MCF 10A (cell line): ENCODE results near the gene PITPNB. TPM values are rescaled to one million over a fixed set of nuclear protein-coding genes. Genes with fewer than 3 reads are reported as not detected.

Source experiments
- BruUV-seq: library from RNA; stranded (reverse); fragments of 400-500 nt; replicated peaks from 2 replicates; lab custom pipeline; 2021; lab: Mats Ljungman, UMichigan
- CTCF ChIA-PET: fragments of 300-600 bp; sonication (Branson Sonifier 250); formaldehyde crosslinking; extraction: SDS; loops from one replicate; lab custom pipeline; 2021; ENCODE audit warnings: antibody characterized with exemption, inconsistent platforms; lab: Yijun Ruan, JAX
- POLR2A ChIA-PET: fragments of 300-600, 350-650 bp; sonication (Branson Sonifier 250); formaldehyde crosslinking; extraction: SDS; loops from one replicate; lab custom pipeline; 2020; ENCODE audit warnings: antibody characterized with exemption, inconsistent platforms; lab: Yijun Ruan, JAX
- DNase-seq: peaks from one replicate; pipeline ENCODE4 v3.0.0-alpha.2; 2018; ENCODE audit not compliant: unreplicated experiment
- H3K27ac Mint-ChIP-seq: one replicate; pipeline ENCODE4 v1.8.0; 2022; ENCODE audit warnings: mild to moderate bottlenecking, low read depth, mixed read lengths; ENCODE audit not compliant: unreplicated experiment
- H3K27me3 Mint-ChIP-seq: one replicate; pipeline ENCODE4 v1.8.0; 2022; ENCODE audit warnings: mixed read lengths; ENCODE audit not compliant: insufficient read depth, unreplicated experiment
- H3K36me3 Mint-ChIP-seq: one replicate; pipeline ENCODE4 v1.8.0; 2022; ENCODE audit warnings: mild to moderate bottlenecking, moderate library complexity, mixed read lengths; ENCODE audit not compliant: insufficient read depth, unreplicated experiment
- H3K4me1 Mint-ChIP-seq: one replicate; pipeline ENCODE4 v1.8.0; 2022; ENCODE audit warnings: mixed read lengths; ENCODE audit not compliant: insufficient read depth, unreplicated experiment
- H3K4me3 Mint-ChIP-seq: one replicate; pipeline ENCODE4 v1.8.0; 2022; ENCODE audit warnings: mild to moderate bottlenecking, moderate library complexity, mixed read lengths; ENCODE audit not compliant: unreplicated experiment
- H3K9me3 Mint-ChIP-seq: one replicate; pipeline ENCODE4 v1.8.0; 2022; ENCODE audit warnings: mixed read lengths; ENCODE audit not compliant: unreplicated experiment
- CTCF ChIP-seq: fragments of 200-600 bp; IDR thresholded peaks from one replicate; pipeline ENCODE4 v1.8.0; 2022; ENCODE audit warnings: antibody characterized with exemption, mild to moderate bottlenecking; ENCODE audit not compliant: unreplicated experiment
- intact Hi-C: fragments of 100-400 bp; cut with micrococcal nuclease; formaldehyde crosslinking; loops from 2 replicates; pipeline ENCODE4 v1.14.1; 2022
- total RNA-seq: library from RNA; stranded (reverse); gene quantifications from 2 replicates; pipeline ENCODE4 v1.2.3, GENCODE V29; 2022

Gene PITPNB
- total RNA-seq, 1 experiment from 2014 or later = 124 TPM

- peaks cover 6% of the 10 kb centered on the region for H3K36me3 Mint-ChIP-seq
- no TSS peak for BruUV-seq
- H3K4me1 Mint-ChIP-seq = no peaks in the 10 kb centered on the region
- no peak overlapping the region for H3K27ac Mint-ChIP-seq
- H3K27me3 Mint-ChIP-seq = no peaks in the 10 kb centered on the region
- no peak for DNase-seq
- ChIA-PET CTCF (no interaction called here), POLR2A (no interaction called here)
- no peak for TF ChIP-seq CTCF
- H3K4me3 Mint-ChIP-seq = no peak overlapping the region
- intact Hi-C loops = no loop called here
- peaks cover 11% of the 10 kb centered on the region for H3K9me3 Mint-ChIP-seq
These were observed 84.5 kb downstream of the PITPNB start for GRCh38 chr22:27834364-27835185.

GRCh38 chr22:27833803-27834202 lies 85.3 kb downstream of the PITPNB start:
- Mint-ChIP-seq H3K36me3 (no peaks in the 10 kb centered on the region), H3K27me3 (no peaks in the 10 kb centered on the region), H3K27ac (no peak overlapping the region), H3K4me1 (no peaks in the 10 kb centered on the region), H3K4me3 (no peak overlapping the region), H3K9me3 (peaks cover 11% of the 10 kb centered on the region)
- CTCF ChIA-PET = no interaction called here
- no TSS peak for BruUV-seq
- no peak for DNase-seq
- no peak for TF ChIP-seq CTCF
- POLR2A ChIA-PET = no interaction called here
- intact Hi-C loops = no loop called here

DNA sequence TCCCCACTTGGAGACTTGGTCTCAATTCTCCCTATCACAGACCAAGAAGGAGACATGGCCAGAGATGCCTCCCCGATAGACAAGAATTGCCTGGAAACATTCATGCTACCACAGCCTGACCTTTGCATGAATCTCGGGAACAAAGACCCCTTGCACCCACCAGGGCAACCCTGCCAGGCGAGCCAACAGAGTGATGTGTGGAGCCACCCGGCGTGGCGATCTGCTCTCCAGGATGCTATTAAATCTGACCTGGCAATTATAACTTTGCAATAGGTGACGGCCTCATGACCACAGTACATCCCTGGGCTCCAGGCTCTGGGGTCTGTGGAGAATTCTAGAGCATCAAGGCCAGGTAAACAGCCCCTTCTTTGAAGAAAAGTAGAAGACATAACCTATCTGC lies 86.5 kb downstream of the PITPNB start:
- POLR2A ChIA-PET = no interaction called here
- H3K27ac Mint-ChIP-seq = no peak overlapping the region
- no peaks in the 10 kb centered on the region for H3K4me1 Mint-ChIP-seq
- H3K36me3 Mint-ChIP-seq = no peaks in the 10 kb centered on the region
- intact Hi-C loops = no loop called here
- no peak overlapping the region for H3K4me3 Mint-ChIP-seq
- CTCF ChIA-PET = interaction anchor here (1.5 kb wide), 1 partner anchor 15 kb away, joined by 3 read pairs; no protein-coding TSS in a partner anchor
- H3K9me3 Mint-ChIP-seq = peaks cover 8% of the 10 kb centered on the region
- no peak for TF ChIP-seq CTCF
- no peak for DNase-seq
- no TSS peak for BruUV-seq
- no peaks in the 10 kb centered on the region for H3K27me3 Mint-ChIP-seq

GRCh38 chr22:27829620-27830019 lies 89.4 kb downstream of the PITPNB start:
- BruUV-seq = no TSS peak

More at GRCh38 chr22:27829620-27830019, 89.4 kb downstream of the PITPNB start:
- POLR2A ChIA-PET = interaction anchor here (0.6 to 1.3 kb wide), 2 partner anchors 16 to 18 kb away, joined by 3 to 4 read pairs; no protein-coding TSS in a partner anchor
- Mint-ChIP-seq H3K27ac (no peak overlapping the region), H3K4me3 (no peak overlapping the region), H3K27me3 (no peaks in the 10 kb centered on the region), H3K36me3 (no peaks in the 10 kb centered on the region), H3K4me1 (no peaks in the 10 kb centered on the region), H3K9me3 (no peaks in the 10 kb centered on the region)
- intact Hi-C loops = no loop called here
- no peak for TF ChIP-seq CTCF
- CTCF ChIA-PET = no interaction called here
- DNase-seq = no peak
